ENCODE results near the gene ZNRD2. TPM values are rescaled to one million over a fixed set of nuclear protein-coding genes. Genes with fewer than 3 reads are reported as not detected.
"Not testable (repeated sequence)": the region's sequence is repeated elsewhere in the genome, so short reads cannot be mapped to it uniquely, and the experiment has no call there.

Gene ZNRD2
- total RNA-seq, result 33.8 and 53.1 TPM in 2 replicates

- peak; percentile 93 for DNase-seq (ENCODE audit: low read depth)
These were observed at the start of gene ZNRD2 for GRCh38 chr11:65569973-65570918. Gene ZNRD2 (plus strand): TSS chr11:65570477. CDS start chr11:65570492, 15 bp downstream.

GRCh38 chr11:65521777-65522521 lies 48.3 kb upstream of the ZNRD2 start:
- DNase-seq (ENCODE audit: low read depth), result peak; percentile 81

- DNase-seq (ENCODE audit: low read depth), result peak; percentile 78
These were observed 47.3 kb upstream of the ZNRD2 start for GRCh38 chr11:65522718-65523630.

GRCh38 chr11:65523631-65523968 lies 46.7 kb upstream of the ZNRD2 start:
- DNase-seq (ENCODE audit: low read depth), result not testable (repeated sequence)

- DNase-seq (ENCODE audit: low read depth), result peak; percentile 47
These were observed 46.1 kb upstream of the ZNRD2 start for GRCh38 chr11:65524014-65524740.

GRCh38 chr11:65524741-65525545 lies 45.3 kb upstream of the ZNRD2 start, which contains the start of gene SCYL1:
Gene SCYL1 (plus strand): TSS chr11:65525083. CDS start chr11:65525154, 71 bp downstream.
- DNase-seq (ENCODE audit: low read depth), result no peak

- no peak for DNase-seq (ENCODE audit: low read depth)
These were observed 44.5 kb upstream of the ZNRD2 start for GRCh38 chr11:65525546-65526480.

GRCh38 chr11:65526744-65527143 lies 43.5 kb upstream of the ZNRD2 start:
- DNase-seq (ENCODE audit: low read depth), result no peak

- no peak for DNase-seq (ENCODE audit: low read depth)
These were observed 41.4 kb upstream of the ZNRD2 start for GRCh38 chr11:65528819-65529350.

- no peak for DNase-seq (ENCODE audit: low read depth)
These were observed 40.7 kb upstream of the ZNRD2 start for GRCh38 chr11:65529475-65530156.

- no peak for DNase-seq (ENCODE audit: low read depth)
These were observed 40.1 kb upstream of the ZNRD2 start for GRCh38 chr11:65530157-65530496.

- DNase-seq (ENCODE audit: low read depth), result no peak
These were observed 37.8 kb upstream of the ZNRD2 start for GRCh38 chr11:65532388-65533064.

GRCh38 chr11:65535102-65535501 lies 35.2 kb upstream of the ZNRD2 start:
- no peak for DNase-seq (ENCODE audit: low read depth)

- DNase-seq (ENCODE audit: low read depth), result no peak
These were observed 33.6 kb upstream of the ZNRD2 start for GRCh38 chr11:65536412-65537295.

GRCh38 chr11:65537296-65537597 lies 33.0 kb upstream of the ZNRD2 start:
- no peak for DNase-seq (ENCODE audit: low read depth)

GRCh38 chr11:65537620-65538231 lies 32.6 kb upstream of the ZNRD2 start:
- no peak for DNase-seq (ENCODE audit: low read depth)
